Stimulated activated CD8-positive, alpha-beta memory T cell treated with anti-CD3 and anti-CD28 coated beads, Interleukin-2, amount 100 ng/mL, for 48 hours (primary cell): Measurements from ENCODE around the gene IGFL4.

Experiments used
- DNase-seq, 2 donors: peaks; one replicate each; pipeline ENCODE4 v3.0.0-alpha.2; 2020; ENCODE audit warnings: low read depth in 2 of 2

Gene IGFL4

GRCh38 chr19:46040952-46041500 is at the start of gene IGFL4:
IGFL4 (minus strand) TSS chr19:46041002; CDS start chr19:46040962, 40 bp downstream.
- DNase-seq, result no peak

GRCh38 chr19:46090444-46090843 is 49.6 kb upstream of the IGFL4 start:
- DNase-seq, result no peak

DNA sequence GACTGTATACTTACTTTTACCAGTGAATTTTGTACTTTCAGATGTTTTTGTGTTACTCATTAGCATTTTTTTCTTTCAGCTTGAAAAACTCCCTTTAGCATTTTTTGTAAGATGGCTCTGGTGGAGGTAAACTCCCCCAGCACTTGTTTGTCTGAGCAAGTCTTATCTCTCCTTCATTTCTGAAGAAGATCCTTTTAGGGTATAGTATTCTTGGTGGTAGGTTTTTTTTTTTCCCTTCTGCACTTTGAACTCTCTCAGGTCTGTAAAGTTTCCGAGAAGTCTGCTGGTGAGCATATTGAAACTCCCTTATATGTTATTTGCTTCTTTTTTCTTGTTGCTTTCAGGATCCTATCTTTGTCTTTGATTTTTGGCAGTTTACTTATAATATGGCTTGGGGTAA is 48.6 kb upstream of the IGFL4 start:
- no peak for DNase-seq

- no peak for DNase-seq
Observed at GRCh38 chr19:46088101-46088500, 47.3 kb upstream of the IGFL4 start.

GRCh38 chr19:46085888-46086287 is 45.1 kb upstream of the IGFL4 start:
- DNase-seq, result no peak

DNA sequence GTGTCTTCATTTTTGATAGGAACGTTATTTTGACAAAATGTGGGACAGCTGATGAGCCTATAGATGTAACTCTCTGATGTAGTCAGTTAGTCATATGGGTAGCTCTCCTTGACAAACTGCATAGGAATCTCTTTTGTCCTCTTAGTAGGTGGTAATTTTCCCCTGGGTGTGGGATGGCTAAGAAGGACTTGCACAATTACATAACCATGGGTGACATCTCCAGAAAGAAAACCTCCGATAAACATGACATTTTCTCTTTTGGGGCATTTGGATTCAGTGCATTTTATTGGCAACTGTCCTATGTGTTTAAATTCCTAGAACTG is 41.9 kb upstream of the IGFL4 start:
- DNase-seq, result no peak

DNA sequence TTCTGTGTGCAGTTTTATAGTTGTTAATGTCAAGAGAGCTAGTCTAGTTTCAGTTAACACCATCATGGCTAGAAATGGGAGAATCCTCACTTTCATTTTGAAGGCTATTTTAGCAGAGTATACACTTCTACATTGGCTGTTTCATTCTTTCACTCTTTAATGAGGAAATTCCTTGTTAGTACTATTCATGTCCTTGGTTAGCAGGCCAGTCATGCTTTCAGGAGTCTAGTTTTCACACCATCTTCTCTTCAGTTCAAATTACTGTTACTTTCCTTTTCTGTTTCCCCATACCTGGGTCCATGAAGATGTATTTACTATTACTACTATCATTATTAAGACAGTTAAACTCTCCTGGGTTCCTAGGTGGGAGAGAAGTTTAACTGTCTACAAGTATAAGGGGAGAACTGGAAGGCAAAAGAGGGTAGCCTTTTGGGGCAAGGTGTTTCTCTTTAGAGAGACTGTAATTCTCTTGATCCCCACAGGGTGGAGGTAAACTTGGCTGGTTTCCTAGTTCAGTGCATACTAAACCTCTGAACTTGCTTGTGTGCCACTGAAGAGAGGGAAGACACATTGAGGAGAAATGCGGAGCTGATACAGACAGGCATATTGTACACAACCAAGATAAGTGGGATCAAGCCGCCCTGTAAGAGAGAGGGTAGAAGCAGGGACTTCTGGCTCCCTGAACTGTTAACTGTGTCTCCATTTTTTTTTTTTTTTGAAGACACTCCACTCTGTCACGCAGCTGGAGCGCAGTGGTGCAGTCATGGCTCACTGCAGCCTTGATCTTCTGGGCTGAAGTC is 41.3 kb upstream of the IGFL4 start:
- DNase-seq, result no peak

DNA sequence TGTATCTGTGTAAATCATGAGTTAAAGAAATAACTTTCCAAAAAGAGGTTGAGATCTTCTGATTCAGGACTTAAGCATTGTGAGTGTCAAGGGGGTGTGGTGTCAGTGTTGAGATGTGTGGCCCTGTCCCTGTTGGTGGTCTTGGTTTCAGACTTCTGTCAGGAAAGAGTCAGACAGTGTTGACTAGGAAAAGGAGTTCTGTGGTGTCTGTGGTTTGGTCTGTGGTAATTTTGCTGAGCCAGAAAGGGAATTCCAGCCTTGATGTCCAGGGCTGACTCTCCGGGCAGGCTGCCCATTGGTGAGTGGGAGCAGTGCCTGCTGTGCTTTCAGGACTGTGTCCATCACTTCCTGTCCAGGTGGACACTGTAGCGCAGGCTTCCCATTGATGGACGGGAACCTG is 39.8 kb upstream of the IGFL4 start:
- DNase-seq, result no peak

DNA sequence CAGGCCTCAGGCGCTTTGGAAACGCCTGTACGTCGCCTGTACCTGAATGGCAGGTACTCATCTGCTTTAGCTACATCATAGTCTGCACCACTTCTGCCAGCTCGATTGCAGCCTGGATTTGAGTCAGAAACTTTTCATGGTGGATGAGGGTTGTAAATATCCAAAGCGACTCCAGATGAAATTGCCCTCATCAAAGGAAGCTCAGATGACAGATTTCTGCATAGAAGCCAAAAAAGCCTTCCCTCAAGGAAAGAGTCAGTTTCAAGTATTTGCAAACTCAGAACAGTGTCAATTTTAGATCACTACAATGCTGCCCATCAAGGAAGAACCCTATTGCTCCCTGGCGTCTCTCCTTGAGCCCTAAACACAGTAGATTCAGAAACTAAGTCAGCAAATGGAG is 38.8 kb upstream of the IGFL4 start:
- no peak for DNase-seq

DNA sequence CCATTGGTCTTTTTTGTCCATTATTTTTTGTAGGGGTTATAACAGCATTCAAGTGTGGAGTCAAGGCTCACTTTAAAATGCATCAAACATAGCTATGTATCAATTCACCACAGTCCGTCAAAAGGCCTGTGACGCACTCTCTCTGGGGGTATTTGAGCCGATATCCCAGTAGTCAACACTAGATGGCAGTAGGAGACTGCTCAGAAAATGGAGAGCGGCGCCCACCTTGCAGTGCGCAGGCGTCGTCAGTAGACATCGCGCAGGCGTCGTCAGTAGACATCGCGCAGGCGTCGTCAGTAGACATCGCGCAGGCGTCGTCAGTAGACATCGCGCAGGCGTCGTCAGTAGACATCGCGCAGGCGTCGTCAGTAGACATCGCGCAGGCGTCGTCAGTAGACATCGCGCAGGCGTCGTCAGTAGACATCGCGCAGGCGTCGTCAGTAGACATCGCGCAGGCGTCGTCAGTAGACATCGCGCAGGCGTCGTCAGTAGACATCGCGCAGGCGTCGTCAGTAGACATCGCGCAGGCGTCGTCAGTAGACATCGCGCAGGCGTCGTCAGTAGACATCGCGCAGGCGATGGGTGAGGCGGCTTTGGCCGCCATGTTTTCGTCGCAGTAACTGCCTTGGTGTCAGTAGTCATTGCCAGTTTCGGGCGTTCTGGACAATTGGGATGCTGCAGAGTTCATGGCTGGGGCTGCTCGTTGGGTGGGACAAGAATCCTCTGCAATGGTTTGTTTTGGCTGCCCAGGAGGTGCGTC is 38.0 kb upstream of the IGFL4 start:
- DNase-seq, result peak in 1 of 2 donors; percentile 13

GRCh38 chr19:46077815-46078167 is 37.0 kb upstream of the IGFL4 start:
- no peak for DNase-seq

GRCh38 chr19:46076951-46077814 is 36.4 kb upstream of the IGFL4 start:
- DNase-seq, result peak; percentile 20 to 23

- DNase-seq, result no peak
Observed at GRCh38 chr19:46076031-46076880, 35.5 kb upstream of the IGFL4 start.

- DNase-seq, result no peak
Observed at GRCh38 chr19:46073268-46073922, 32.6 kb upstream of the IGFL4 start.

- DNase-seq, result no peak
Observed at GRCh38 chr19:46069806-46070341, 29.1 kb upstream of the IGFL4 start.

GRCh38 chr19:46068345-46069258 is 27.8 kb upstream of the IGFL4 start:
- no peak for DNase-seq

DNA sequence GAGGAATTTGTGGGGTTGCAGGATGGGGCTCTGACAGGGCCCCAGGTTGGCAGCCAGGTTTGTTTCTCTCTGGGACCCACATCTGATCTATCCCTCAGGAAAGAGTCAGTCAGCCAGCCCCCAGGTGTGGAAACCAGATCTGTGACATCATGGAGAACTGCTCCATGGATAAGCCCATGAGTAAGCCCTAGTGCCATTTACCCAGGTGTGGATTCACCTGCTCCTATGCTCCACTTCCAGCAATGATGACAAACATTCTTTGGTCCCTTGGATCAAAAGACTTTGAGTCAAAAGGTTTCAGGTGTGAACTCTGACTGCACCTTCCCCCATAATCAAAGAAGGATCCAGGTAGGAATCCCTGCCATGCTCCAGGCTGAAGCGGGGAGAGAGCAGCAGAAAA is 26.9 kb upstream of the IGFL4 start:
- DNase-seq, result no peak

DNA sequence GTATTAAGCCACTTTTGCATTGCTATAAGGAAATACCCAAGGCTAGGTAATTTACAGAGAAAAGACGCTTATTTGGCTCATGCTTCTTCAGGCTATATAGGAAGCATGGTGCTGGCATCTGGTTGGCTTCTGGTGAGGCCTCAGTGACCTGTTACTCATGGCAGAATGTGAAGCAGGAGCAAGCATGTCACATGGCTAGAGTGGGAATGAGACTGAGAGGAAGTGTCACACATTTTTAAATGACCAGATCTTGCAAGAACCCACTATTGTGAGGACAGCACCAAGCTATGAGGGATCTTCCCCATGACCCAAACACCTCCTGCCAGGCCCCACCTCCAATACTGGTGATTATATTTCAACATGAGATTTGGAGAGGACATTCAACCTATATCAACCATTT is 25.7 kb upstream of the IGFL4 start:
- no peak for DNase-seq

DNA sequence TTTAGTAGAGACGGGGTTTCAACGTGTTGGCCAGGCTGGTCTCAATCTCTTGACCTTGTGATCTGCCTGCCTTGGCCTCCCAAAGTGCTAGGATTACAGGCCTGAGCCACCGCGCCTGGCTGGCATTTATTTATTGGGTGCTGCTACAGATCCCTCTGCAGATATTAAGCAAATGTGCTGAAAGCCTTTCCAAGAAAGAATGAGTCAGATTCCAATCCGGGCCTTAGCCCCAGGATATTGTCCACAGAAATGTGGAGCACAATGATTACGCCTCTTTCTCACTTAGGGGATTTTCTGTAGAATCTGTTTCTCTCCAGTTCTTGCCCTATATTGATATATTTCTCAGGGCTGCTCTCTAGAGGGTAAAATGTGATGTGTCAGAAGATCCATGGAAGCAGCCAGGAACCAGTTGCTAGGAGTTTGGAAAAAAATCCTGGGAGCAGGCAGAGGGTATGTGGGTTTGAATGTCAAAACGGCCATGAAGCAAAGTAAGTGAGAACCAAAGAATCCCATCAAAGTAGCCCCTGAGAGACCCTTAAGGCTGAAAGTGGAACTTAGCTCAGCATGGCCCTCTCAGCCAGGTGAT is 24.8 kb upstream of the IGFL4 start:
- no peak for DNase-seq
